ENCODE results near the gene OR51D1. TPM values are rescaled to one million over a fixed set of nuclear protein-coding genes. Genes with fewer than 3 reads are reported as not detected.

The OR51D1 gene, protein sequence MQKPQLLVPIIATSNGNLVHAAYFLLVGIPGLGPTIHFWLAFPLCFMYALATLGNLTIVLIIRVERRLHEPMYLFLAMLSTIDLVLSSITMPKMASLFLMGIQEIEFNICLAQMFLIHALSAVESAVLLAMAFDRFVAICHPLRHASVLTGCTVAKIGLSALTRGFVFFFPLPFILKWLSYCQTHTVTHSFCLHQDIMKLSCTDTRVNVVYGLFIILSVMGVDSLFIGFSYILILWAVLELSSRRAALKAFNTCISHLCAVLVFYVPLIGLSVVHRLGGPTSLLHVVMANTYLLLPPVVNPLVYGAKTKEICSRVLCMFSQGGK
- total RNA-seq = not detected
- long read RNA-seq = 0 reads

DNA sequence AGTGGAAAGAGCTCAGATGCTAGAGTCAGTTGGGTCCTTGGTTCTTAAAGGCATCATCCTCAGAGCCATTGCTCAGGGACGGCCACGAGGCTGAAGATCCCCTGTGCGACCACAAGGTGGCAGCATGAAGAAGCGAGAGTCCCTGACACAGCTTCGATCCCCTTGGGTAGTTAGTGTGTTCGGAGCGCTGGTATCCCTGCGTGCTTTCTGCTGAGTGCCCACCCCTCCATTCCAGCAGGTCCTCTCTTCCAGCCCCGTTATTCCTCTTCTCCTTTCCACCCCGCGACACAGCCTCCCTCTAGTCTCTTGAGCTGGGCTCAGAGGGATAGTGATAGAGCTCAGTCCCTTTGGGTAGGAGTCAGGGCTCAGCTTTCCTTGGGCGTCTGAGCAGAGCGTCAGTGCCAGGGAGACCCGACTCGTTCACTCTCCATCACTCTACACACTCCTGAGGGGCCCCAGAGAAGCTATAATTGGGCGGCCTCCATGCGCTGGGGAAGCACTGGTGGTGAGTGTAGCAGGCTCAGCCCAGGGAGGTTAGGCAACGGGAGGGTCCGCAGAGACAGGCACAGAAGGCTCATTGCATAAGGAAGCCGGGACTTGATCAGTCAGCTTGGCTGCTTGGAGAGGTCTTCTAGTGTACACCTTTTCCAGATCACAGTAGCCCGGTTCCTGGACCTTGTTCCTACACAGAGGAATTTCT lies at the start of gene OR51D1:
Gene OR51D1 (plus strand): TSS at position 516 of the 700 bp plus-strand sequence. CDS start 2,314 bp downstream, outside the sequence.
- DNase-seq (ENCODE audit: low spot score) = no peak

DNA sequence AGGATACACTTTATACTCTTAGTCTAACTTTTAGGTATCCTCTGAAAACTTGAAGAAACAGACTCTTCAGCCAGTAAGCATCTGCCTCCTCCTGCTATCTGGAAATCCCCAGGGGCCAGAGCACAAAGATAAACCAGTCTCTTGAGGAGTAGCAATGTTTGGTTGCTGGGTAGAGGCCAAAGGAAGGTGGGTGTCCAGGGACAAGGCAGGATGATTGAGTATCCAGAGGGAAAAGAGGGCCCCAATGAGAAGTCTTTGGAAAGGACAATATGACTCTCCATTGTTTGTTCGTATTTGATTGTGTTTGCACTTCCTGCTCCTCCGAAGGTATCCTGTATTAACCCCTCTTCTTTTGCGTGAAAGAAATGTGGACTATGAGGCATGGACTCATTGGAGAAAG lies 48.3 kb upstream of the OR51D1 start:
- no peak for DNase-seq (ENCODE audit: low spot score)

DNA sequence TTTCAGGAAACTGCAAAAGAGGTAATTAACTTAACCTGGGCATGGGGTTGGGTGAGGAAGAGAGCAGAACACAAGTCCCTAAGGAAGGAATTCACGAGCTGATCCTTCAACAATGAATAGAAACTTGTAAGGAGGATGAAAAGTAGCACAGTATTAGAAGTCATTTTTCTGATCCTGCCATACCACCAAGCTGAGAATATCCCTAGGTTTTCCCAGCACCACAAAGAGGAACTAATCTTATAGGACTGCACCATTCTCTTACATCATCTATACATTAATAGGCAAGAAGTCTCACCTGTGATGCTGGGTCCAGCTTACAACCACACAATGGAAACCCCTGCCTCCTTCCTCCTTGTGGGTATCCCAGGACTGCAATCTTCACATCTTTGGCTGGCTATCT lies 43.5 kb upstream of the OR51D1 start, which contains the start of gene OR52I1:
Gene OR52I1 (plus strand): TSS at position 301 of the 400 bp plus-strand sequence. CDS start 0 bp downstream, at position 301.
- no peak for DNase-seq (ENCODE audit: low spot score)

DNA sequence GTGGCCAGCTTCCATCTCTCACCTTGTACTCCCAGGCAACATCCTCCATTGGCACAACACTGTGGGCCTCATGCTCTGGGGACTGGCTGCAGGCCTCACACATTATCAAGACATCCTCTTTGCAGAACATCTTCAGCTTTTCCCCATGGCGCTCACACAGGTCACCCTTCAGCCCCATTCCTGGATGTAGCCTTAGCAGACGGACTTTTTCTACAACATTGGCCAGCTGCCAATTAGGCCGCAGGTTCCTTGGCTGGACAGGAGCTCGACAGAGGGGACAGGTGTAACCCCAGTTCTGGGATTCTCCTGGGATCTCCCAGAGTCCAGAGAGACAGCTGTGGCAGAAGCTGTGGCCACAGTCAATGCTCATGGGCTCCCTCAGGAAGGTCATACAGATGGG lies 32.2 kb upstream of the OR51D1 start:
- DNase-seq (ENCODE audit: low spot score) = no peak

DNA sequence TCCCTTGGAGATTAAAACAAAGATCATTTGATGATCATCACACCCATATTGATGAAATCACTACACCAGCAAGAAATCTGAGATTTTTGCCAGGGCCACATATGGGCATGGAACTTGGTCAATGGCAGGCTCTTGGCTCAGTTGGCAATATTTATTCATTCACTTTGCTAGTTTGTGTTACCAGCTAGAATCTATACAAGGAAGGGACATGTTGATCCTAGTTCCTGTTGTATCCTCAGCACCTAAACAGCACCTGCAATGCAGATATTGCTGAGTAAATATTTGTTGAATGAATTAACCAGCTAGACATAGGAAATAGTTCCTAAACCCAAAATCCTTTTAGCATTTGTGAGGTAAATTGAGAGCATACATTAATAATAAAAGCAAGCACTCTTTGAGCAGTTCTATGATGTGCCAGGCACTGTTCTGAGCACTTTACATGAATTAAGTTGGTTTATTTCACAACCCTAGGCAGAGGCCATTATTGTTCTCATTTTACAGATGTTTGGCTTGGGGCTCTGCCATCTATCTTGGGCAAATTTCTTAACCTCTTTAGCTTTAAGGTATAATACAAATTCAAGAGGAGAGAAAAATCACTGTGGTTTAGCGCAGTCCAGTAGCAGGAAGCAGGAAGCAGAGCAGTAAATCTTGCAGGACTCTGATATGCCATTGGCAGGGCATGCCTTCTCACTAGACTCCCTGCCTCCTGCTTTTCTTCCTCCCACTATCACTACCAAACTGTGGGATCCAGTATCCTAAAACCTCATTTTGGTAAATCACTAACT lies 30.9 kb upstream of the OR51D1 start:
- DNase-seq (ENCODE audit: low spot score) = no peak

DNA sequence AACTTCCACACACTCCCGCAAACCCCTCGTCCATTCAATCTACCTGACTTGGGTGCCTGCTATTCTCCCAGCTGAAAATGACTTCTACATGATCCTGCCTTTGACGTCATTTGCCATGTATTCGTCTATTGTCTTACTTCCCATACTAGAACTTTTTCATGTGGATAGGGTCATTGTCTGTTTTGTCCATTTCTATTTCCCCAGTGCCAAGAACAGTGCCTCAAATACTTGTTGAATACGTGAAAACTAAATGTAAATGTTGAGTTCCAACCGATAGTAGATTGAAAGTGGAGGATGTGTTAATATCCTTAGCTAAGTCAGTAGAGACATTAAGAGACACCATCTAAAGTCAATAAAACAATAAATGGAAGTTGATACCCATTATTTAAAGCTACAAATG lies 30.2 kb upstream of the OR51D1 start:
- DNase-seq (ENCODE audit: low spot score) = no peak

DNA sequence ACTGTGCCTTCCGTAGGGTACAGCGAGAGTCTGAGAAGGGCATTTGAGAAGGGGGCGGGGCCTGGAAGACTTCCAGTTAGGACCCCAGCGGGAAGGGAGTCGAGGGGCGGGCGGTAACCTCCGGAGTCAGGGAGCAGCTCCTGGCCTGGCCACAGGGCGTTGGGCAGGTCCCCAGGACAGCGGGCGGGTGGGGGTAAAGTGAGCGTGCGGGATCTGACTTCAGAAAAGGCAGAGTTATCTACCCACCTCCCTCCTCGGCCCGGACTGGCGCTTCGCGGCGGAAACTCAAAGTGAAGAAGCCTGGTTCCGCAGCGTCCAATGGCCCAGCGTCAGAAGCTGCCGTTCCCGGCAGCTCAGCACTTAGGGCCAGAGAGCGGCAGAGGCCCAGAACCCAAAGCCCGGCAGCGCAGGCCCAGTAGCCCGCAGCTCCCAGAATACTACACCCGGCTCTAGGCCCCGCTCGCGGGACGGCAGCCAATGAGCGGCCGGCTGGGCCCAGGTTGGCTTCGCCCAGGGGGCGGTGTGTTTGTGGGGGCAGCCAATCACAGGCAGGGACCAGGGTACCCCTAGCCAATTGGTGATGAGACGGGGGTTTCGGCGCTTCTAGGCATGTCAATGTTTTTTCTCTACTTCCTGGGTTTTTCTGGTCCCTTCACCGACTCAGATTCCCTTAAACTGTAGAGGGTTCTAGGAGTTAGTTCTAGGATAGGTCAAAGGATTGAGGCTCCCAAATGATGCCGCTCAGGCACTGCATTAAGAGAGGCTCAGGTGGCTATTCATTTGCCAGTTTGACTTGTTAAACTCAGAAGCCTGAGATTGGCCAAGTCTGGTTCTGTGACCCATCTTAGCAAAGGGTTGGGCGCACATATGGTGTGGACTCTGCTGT lies 29.3 kb upstream of the OR51D1 start, which contains the start of gene TRIM68:
Gene TRIM68 (minus strand): TSS at position 451 of the 886 bp plus-strand sequence. CDS start 2,727 bp downstream, outside the sequence.
- peak; percentile 98 for DNase-seq (ENCODE audit: low spot score)

DNA sequence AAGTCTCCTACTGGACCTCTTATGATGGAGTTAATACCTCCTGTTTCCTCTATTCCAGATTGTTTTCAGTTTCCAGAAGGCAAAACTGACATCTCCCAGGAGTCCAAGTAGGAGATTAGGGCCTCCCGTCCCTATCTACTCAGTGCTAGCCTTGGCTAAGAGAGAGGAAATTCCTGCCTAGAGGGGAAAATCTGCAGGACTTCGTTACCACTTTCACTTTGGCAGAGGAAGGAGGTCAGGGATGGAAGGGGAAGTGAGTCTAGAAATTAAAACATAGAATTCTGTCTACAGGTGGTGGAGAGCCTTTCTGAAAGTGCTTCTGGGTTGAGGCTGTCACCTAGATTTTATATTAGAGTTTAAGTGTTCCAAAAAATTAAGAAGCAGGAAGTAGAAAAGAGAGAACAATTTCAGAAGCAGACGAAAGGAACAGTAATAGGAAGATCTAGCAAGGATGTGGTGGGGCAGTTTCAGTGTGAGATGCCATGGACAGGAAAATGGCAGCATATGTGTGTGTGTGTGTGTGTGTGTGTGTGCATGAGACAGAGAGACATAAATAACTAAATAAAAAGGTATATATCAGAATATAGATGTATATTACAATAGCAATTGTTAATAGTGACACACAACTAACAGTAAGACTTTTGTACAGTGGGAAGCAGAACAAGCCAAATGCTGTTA lies 26.9 kb upstream of the OR51D1 start:
- DNase-seq (ENCODE audit: low spot score) = no peak

DNA sequence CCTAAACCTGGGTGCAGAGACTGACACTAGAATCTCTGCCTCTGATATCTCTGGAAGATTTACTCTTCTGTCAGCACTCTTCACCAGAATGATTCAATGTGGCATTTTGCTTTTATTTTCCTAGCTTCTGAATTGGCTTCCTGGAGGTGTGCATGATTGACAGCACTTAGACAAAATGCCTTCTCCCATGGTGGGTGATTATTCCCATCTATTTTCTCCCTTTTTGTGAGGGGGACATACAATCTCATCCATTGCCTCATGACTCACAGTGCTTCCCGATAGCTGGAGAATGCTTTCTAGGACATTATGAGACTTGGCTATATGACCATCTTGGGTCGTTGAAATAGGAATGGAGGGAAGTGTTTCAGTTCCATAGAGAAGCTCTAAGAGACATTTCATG lies 25.3 kb upstream of the OR51D1 start:
- DNase-seq (ENCODE audit: low spot score) = no peak

DNA sequence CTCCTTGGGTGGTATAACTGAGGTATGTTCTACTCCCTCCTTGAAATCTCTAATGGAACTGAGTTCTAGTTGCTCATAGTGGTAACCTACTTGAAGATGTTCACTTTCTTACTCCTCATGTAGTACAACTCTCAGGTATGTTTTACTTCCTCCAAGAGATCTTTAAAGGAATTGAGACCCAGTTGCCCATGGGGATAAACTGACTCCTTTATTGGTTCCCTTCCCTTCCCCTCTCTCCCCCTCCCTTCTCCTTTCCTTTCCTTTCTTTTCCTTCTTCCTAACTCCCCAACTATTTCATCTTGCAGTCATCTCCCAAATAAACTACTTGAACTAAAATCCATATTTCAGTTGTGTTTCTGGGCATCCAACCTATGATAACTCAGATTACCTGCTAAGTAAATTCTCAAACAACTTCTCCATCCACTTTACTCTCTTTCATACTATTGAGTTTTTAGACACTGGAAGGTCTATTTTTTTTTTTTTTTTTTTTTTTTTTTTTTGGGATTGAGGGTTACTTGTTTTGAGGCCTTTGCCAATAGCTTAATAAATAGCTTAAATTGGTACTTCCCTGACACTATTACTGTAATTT lies 21.3 kb upstream of the OR51D1 start:
- no peak for DNase-seq (ENCODE audit: low spot score)

DNA sequence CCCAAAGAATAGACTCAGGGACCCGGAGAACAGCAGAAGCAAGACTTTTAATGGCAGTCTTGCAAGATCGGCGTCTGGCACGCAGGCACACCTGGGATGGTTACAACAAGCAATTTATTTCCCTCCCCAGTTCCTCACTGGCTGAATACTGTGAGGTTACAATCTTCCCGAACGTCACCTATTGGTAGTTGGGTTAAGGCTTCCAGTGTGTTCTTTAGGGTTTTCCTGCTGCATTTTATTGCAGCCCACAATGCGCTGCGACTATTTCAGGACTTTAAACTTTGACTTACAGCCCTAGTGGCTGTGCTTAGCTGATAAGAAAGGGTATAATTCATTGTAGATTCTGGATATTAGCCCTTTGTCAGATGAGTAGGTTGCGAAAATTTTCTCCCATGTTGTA lies 17.8 kb upstream of the OR51D1 start:
- no peak for DNase-seq (ENCODE audit: low spot score)

DNA sequence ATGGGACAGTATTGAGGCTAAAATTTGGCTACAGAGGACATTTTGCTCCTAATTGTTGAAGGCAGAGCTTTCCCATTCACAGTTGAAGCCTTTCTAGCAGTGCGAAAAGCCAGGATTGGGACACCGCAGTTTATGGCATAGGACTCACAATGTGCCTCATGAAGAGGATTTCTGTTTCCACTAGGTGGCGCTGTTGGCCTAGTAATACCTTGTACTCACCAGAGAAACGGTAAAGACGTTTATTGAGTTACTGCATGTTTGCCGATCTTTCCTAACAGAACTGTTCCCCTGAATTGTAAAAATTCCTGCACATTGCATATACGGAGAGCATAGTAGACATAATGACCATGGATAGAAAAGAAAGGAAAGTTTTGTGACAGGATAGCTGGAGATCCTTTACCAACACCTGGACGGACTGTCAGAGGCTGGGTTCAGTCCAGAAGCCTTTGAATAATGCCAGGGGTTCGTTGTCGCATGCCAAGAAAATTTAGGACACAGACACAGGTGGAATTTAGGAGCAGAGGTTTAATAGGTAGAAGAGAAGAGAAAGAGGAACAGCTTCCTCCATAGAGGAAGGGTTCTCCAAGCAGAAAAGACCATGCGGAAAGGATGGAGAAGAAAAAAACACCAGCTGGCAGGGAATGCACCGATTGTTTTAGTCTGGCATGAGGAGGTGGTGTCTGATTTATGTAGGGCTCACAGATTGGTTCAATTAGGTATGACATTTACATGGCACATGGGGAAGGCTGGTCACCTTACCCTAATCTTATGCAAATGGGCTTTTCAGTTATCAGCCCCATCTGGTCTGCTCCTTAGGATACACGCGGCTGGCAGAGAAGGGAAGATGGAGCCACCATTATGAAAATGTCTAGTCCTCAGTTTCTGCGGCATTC lies 10.8 kb upstream of the OR51D1 start:
- no peak for DNase-seq (ENCODE audit: low spot score)

DNA sequence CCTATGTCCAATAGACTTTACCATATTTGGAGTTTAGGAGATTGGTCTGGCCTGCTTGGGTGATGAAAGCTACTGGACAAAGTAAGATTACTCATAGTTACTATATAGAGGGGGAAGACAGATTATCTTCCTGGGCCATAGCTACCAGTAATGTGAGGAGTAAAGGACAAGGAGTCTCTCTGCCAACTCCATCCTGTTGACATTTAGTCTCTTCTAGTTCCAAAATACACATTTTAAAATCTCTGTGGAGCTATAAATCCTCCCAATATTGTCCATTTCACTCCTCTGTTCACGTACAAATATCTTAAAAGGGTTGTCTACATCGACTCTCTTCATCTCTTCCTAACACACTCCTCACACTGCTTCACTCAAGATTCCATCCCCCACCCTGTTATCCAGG lies 1.1 kb upstream of the OR51D1 start:
- DNase-seq (ENCODE audit: low spot score) = no peak

DNA sequence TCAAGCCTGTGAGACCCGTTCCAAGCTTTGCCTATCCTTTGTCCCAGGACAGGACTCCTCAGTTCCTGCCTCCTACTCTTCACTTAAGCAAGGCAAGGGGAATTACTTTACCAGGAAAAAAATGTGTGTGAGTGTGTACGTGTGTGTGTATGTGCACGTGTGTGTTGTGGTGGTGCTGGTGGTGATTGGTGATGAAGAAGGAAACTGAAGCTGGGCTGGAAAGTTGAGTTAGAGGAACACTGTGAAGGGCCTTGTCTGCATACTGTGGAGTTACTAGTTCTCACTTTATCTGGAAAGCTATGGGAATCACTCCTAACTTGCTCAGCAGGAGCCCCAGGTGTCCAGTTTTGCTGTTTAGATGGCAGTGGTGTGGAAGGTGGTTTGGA lies 378 bp downstream of the OR51D1 start:
- no peak for DNase-seq (ENCODE audit: low spot score)

DNA sequence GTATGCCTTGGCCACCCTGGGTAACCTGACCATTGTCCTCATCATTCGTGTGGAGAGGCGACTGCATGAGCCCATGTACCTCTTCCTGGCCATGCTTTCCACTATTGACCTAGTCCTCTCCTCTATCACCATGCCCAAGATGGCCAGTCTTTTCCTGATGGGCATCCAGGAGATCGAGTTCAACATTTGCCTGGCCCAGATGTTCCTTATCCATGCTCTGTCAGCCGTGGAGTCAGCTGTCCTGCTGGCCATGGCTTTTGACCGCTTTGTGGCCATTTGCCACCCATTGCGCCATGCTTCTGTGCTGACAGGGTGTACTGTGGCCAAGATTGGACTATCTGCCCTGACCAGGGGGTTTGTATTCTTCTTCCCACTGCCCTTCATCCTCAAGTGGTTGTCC lies 2.7 kb downstream of the OR51D1 start:
- DNase-seq (ENCODE audit: low spot score) = no peak

DNA sequence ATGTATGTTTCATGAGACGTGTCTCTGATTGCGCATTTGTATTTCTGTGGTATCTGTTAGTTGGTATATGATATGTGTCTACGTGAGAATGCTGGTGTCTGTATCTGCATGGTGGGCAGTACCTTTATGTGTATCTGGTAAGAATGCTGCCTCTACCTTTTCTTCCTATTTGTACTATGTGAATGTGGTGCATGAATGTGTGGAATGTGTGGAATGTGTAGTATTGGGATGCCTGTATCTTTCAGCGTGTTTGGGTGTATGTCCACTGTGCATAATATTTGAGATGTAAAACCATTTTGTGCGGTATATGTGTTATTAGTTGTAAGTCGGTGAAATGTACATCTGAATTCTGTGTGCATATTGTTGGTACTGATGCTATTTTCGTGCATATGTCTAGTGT lies 4.2 kb downstream of the OR51D1 start:
- DNase-seq (ENCODE audit: low spot score) = no peak

DNA sequence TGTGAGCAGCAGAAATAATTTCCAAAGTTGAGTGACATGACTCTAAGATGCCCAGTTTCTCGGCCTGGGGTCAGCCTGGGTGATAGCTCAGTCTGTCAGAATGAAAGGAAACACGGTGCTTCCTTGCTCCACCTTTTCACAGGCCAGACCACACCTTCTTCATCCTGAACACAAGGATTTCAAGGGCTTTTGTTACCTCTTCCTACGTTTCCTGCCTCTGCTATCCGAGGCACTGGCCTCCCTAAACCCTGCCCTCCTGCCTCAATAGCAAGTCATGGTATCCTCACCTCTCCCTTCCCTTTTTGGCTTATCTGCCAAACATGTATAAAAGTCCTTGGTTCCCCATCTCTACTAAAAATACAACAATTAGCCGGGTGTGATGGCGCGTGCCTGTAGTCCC lies 4.8 kb downstream of the OR51D1 start:
- no peak for DNase-seq (ENCODE audit: low spot score)

DNA sequence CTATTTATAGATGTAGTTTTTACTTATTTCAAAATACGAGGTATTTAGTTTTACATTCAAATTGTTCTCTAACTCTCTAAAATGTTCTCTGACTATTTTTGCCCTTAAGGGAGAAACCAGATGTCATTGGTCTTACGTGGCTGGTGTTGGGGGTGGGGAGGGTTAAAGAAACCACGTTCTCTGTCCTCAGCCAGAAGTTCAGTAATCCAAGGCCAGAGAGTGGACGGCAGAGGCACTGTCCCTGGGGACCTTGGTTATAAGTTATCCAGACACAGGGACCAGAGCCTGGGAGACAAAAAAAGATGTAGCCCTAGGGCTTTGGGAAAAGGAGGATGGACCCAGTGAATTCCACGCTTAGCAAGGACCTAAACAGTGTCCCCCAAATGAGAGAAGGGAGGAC lies 5.8 kb downstream of the OR51D1 start:
- DNase-seq (ENCODE audit: low spot score) = no peak

DNA sequence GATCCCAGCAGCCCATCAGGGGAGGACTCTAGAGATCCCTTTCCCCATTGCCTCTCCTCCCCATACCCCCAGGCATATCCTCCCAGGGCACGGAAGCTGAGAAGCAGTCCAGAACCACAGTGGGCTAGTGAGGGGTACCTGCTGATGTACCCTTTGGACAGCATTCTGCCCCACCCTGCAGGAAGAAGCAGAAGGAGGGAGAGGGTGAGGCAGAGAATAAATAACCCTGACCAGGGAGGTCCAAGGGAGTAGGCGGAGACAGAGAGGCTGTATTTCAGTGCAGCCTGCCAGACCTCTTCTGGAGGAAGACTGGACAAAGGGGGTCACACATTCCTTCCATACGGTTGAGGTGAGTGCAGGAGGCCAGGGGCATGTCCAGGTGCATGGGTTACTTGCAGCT lies 6.4 kb downstream of the OR51D1 start, which contains the start of gene OR51E1:
Gene OR51E1 (plus strand): TSS at position 301 of the 400 bp plus-strand sequence. CDS start 8,545 bp downstream, outside the sequence.
- DNase-seq (ENCODE audit: low spot score) = no peak

All from mesenteric fat pad (tissue), 1 donor.